Cardiac ventricle fibroblast (primary cell): ENCODE data around the gene HBB. TPM values are rescaled to one million over a fixed set of nuclear protein-coding genes. Genes with fewer than 3 reads are reported as not detected.

Source experiments
- total RNA-seq: library from RNA; depleted of rRNA; stranded (reverse); fragments of >200 nt; gene quantifications from 2 replicates; pipeline ENCODE4 v1.2.3, GENCODE V29; 2015

The HBB gene
- total RNA-seq = not detected in 2 replicates

DNA sequence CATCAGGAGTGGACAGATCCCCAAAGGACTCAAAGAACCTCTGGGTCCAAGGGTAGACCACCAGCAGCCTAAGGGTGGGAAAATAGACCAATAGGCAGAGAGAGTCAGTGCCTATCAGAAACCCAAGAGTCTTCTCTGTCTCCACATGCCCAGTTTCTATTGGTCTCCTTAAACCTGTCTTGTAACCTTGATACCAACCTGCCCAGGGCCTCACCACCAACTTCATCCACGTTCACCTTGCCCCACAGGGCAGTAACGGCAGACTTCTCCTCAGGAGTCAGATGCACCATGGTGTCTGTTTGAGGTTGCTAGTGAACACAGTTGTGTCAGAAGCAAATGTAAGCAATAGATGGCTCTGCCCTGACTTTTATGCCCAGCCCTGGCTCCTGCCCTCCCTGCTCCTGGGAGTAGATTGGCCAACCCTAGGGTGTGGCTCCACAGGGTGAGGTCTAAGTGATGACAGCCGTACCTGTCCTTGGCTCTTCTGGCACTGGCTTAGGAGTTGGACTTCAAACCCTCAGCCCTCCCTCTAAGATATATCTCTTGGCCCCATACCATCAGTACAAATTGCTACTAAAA lies at the start of gene HBB:
TSS of gene HBB (minus strand) at position 340 of the 579 bp plus-strand sequence. CDS start at position 290, 50 bp downstream.

DNA sequence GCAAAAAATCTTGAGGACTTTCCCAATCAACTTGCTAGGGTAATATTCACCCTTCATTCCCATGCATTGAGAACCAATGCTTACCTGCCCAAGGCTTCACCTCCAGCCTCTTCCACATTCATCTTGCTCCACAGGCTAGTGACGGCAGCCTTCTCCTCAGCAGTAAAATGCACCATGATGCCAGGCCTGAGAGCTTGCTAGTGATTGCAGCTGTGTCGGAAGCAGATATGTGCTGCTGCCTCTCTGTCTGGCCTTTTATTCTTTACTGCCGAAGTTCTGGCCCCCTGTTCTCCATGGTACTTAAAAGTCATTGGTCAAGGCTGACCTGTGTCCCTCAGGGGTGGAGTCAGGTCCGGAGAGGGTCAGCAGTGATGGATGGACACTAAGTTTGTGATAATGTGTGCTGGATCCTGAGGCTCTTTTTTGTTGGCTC lies 42.9 kb upstream of the HBB start, which contains the start of gene HBE1:
TSS of gene HBE1 (minus strand) at position 231 of the 433 bp plus-strand sequence. CDS start at position 176, 55 bp downstream.

DNA sequence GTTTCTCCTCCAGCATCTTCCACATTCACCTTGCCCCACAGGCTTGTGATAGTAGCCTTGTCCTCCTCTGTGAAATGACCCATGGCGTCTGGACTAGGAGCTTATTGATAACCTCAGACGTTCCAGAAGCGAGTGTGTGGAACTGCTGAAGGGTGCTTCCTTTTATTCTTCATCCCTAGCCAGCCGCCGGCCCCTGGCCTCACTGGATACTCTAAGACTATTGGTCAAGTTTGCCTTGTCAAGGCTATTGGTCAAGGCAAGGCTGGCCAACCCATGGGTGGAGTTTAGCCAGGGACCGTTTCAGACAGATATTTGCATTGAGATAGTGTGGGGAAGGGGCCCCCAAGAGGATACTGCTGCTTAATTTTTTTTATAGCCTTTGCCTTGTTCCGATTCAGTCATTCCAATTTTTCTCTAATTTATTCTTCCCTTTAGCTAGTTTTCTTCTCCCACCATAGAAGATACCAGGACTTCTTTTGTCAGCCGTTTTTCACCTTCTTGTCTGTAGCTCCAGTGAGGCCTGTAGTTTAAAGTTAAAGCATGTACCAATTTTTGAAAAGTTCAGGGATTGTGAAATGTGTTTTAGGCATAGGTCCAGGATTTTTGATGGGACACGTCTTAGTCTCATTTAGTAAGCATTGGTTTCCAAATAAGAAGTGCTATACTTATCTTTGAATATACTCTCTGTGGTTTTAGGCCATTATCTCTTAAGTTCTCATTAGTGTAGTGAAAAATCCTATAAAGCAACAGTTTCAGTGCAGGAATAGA lies 28.0 kb upstream of the HBB start, which contains the start of gene HBG2:
TSS of gene HBG2 (minus strand) at position 136 of the 768 bp plus-strand sequence. CDS start at position 83, 53 bp downstream.

DNA sequence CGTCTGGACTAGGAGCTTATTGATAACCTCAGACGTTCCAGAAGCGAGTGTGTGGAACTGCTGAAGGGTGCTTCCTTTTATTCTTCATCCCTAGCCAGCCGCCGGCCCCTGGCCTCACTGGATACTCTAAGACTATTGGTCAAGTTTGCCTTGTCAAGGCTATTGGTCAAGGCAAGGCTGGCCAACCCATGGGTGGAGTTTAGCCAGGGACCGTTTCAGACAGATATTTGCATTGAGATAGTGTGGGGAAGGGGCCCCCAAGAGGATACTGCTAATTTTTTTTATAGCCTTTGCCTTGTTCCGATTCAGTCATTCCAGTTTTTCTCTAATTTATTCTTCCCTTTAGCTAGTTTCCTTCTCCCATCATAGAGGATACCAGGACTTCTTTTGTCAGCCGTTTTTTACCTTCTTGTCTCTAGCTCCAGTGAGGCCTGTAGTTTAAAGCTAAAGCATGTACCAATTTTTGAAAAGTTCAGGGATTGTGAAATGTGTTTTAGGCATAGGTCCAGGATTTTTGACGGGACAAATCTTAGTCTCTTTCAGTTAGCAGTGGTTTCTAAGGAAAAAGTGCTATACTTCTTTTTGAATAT lies 23.0 kb upstream of the HBB start, which contains the start of gene HBG1:
TSS of gene HBG1 (minus strand) at position 51 of the 590 bp plus-strand sequence. CDS start 53 bp downstream, outside the sequence.

DNA sequence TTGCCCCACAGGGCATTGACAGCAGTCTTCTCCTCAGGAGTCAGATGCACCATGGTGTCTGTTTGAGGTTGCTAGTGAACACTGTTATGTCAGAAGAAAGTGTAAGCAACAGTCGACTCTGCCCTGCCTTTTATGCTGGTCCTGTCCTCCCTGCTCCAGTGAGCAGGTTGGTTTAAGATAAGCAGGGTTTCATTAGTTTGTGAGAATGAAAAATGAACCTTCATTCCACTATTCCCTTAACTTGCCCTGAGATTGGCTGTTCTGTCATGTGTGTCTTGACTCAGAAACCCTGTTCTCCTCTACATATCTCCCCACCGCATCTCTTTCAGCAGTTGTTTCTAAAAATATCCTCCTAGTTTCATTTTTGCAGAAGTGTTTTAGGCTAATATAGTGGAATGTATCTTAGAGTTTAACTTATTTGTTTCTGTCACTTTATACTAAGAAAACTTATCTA lies 7.5 kb upstream of the HBB start, which contains the start of gene HBD:
TSS of gene HBD (minus strand) at position 103 of the 454 bp plus-strand sequence. CDS start at position 53, 50 bp downstream.

DNA sequence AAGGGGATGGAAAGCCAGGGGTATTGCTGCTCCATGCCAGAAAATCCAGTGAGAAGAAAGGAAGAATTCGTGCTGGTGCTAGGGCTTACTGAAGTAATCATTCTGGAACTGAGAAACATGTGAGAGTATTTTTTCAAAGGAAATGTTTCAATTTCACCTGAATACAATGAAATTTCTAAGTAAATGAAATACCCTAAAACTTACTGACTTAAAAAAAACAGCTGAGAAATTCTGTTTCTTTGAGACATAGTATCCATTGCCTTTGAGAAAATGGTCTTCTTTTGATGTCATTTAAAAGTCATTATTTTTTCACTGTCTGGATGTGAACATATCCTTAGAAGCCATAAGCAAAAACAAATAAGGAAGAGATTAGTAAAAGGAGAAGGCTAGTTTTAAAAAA lies 26.3 kb downstream of the HBB start, which contains the start of gene OR51V1:
TSS of gene OR51V1 (minus strand) at position 101 of the 400 bp plus-strand sequence. CDS start at position 101, 0 bp downstream.

Other genes with a start within 250 kb of the HBB start
- not detected in 2 replicates for gene OR51L1, start 232.2 kb downstream of the HBB start, total RNA-seq
- gene OR52J3, start 180.5 kb downstream of the HBB start, total RNA-seq = not detected in 2 replicates
- not detected in 2 replicates for gene OR52E2, start 167.4 kb downstream of the HBB start, total RNA-seq
- not detected in 2 replicates for gene OR52E1, start 157.5 kb downstream of the HBB start, total RNA-seq
- gene OR52A5, start 88.7 kb downstream of the HBB start, total RNA-seq = not detected in 2 replicates
- gene OR52A1, start 72.3 kb downstream of the HBB start, total RNA-seq = not detected in 2 replicates
- not detected in 2 replicates for gene OR51V1, start 26.4 kb downstream of the HBB start, total RNA-seq
- gene HBD, start 7.4 kb upstream of the HBB start, total RNA-seq = not detected in 2 replicates
- gene HBG1, start 22.8 kb upstream of the HBB start, total RNA-seq = not detected in 2 replicates
- gene HBG2, start 27.7 kb upstream of the HBB start, total RNA-seq = not detected in 2 replicates
- not detected in 2 replicates for gene HBE1, start 42.9 kb upstream of the HBB start, total RNA-seq
- not detected in 2 replicates for gene OR51B4, start 74.9 kb upstream of the HBB start, total RNA-seq
- not detected in 2 replicates for gene OR51B2, start 97.2 kb upstream of the HBB start, total RNA-seq
- not detected in 2 replicates for gene OR51B5, start 116.5 kb upstream of the HBB start, total RNA-seq
- not detected in 2 replicates for gene OR51B6, start 124.4 kb upstream of the HBB start, total RNA-seq
- not detected in 2 replicates for gene OR51M1, start 156.7 kb upstream of the HBB start, total RNA-seq
- not detected in 2 replicates for gene OR51Q1, start 195.0 kb upstream of the HBB start, total RNA-seq
- gene OR51I1, start 214.4 kb upstream of the HBB start, total RNA-seq = not detected in 2 replicates
- not detected in 2 replicates for gene OR51I2, start 222.3 kb upstream of the HBB start, total RNA-seq